Tibial artery (tissue), 4 donors: Measurements from ENCODE around the gene DHX38.

ENCODE experiments used
- DNase-seq, 2 donors: peaks; one replicate each; pipeline ENCODE4 v3.0.0-alpha.2; 2019
- H3K27ac ChIP-seq, 2 donors: fragments of 200-600 bp; sonication (generic) in 1 of 2; 1 replicate in 1 of 2; 2 replicates in 1 of 2; pipeline ENCODE4 v1.5.1; 2018 to 2019; ENCODE audit warnings: mild to moderate bottlenecking in 1 of 2
- H3K27me3 ChIP-seq, 2 donors: fragments of 200-600 bp; sonication (generic) in 1 of 2; one replicate each; pipeline versions ENCODE4 v1.5.1 to v1.6.0; 2016 to 2019
- H3K36me3 ChIP-seq, 3 donors: fragments of 200-600 bp; sonication (generic) in 2 of 3; one replicate each; pipeline ENCODE4 v1.5.1; 2016 to 2019; ENCODE audit warnings: mild to moderate bottlenecking in 2 of 3
- H3K4me1 ChIP-seq, 4 donors: fragments of 200-600 bp; sonication (generic) in 2 of 4; 1 replicate in 3 of 4; 2 replicates in 1 of 4; pipeline ENCODE4 v1.5.1; 2016 to 2019
- H3K4me3 ChIP-seq, 2 donors: fragments of 200-600 bp; sonication (generic) in 1 of 2; 1 replicate in 1 of 2; 2 replicates in 1 of 2; pipeline ENCODE4 v1.5.1; 2018 to 2019; ENCODE audit warnings: mild to moderate bottlenecking in 2 of 2
- H3K9me3 ChIP-seq, 3 donors: fragments of 200-600 bp; sonication (generic) in 1 of 3; one replicate each; pipeline ENCODE4 v1.5.1; 2016 to 2019
- intact Hi-C: fragments of 100-400 bp; cut with DNase I; formaldehyde crosslinking; loops from one replicate; pipeline ENCODE4 v1.15.0; 2023; ENCODE audit warnings: low total_unique reads
- TF ChIP-seq, protein P1 (sequence below), 2 experiments: fragments of 200-600 bp in 1 of 2; fragments of 450-650 bp in 1 of 2; IDR thresholded peaks; one replicate each; pipeline ENCODE4 v1.5.1; 2017 to 2019; ENCODE audit warnings: antibody characterized with exemption in 2 of 2, mild to moderate bottlenecking in 1 of 2, moderate library complexity in 1 of 2

The DHX38 gene

DNA sequence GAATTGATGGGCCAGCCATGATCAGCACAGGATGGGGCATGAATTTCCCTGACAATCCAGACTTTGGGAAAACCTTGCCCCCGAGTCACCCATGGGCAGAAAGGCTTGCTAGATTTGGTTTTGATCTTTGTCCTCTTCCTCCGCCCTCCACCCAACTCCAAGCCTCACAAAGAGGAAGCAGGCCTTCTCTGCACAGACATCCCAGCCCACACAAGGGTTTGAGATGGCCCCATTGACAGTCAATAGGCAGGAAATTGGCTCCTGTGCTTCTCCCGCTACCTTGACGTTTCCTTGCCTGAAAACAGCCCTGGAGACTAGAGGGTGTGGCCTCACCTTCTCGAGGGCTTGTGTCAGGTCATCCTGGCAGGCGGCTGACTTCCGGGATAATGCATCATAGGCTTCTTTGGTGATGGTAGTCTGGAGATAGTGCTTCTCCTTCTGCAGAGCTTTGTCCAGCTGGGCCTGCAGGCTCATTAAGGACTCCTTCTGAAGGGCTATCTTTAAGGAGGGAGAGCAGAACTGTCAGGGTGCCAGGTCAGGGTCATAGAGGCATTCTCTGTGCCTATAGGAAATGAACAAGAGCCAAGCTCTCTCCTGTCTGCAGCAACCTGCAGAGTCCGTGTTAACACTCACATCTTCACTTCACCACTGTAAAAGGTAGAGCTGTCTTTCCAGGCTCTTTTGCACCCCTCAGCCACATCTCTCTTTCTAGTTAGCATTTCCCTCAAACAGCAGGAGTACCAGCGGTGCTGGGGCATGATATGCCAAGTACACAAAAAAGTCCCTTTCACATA is 32.2 kb downstream of the DHX38 start:
- intact Hi-C loops = loop anchor here (10.0 kb wide), 1 partner anchor 339 kb away; no protein-coding TSS in a partner anchor

DNA sequence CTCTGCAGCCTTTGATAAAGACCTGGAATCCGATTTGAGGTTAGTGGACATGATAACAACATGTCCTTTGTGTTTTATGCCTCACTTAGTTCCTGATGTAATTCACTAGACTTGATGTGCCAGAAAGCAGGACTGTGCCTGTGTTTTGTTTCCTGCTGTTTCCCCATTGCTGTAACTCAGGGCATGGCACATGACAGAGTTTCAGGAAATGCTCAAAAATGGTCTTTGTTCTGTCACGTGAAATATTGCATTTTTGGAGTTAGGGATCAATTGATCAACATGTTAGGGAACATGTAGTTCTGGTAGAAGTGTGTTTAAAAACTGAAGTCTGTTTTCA is 32.8 kb downstream of the DHX38 start:
- H3K27me3 ChIP-seq = no peaks in the 10 kb centered on the region
- no peaks in the 10 kb centered on the region for H3K36me3 ChIP-seq
- intact Hi-C loops = loop anchor here (10.0 kb wide), 1 partner anchor 338 kb away; no protein-coding TSS in a partner anchor
- TF ChIP-seq, protein P1, sequence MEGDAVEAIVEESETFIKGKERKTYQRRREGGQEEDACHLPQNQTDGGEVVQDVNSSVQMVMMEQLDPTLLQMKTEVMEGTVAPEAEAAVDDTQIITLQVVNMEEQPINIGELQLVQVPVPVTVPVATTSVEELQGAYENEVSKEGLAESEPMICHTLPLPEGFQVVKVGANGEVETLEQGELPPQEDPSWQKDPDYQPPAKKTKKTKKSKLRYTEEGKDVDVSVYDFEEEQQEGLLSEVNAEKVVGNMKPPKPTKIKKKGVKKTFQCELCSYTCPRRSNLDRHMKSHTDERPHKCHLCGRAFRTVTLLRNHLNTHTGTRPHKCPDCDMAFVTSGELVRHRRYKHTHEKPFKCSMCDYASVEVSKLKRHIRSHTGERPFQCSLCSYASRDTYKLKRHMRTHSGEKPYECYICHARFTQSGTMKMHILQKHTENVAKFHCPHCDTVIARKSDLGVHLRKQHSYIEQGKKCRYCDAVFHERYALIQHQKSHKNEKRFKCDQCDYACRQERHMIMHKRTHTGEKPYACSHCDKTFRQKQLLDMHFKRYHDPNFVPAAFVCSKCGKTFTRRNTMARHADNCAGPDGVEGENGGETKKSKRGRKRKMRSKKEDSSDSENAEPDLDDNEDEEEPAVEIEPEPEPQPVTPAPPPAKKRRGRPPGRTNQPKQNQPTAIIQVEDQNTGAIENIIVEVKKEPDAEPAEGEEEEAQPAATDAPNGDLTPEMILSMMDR (IDR thresholded peaks at IDR 0.05) = no peak
- no peak for DNase-seq
- H3K27ac ChIP-seq = no peak overlapping the region
- no peaks in the 10 kb centered on the region for H3K4me1 ChIP-seq
- H3K4me3 ChIP-seq = no peak overlapping the region
- no peaks in the 10 kb centered on the region for H3K9me3 ChIP-seq

More for the DNA sequence above, 32.2 kb downstream of the DHX38 start:
- no peaks in the 10 kb centered on the region for H3K9me3 ChIP-seq
- H3K27me3 ChIP-seq = no peaks in the 10 kb centered on the region
- H3K4me1 ChIP-seq = no peaks in the 10 kb centered on the region
- H3K27ac ChIP-seq = no peak overlapping the region
- H3K4me3 ChIP-seq = no peak overlapping the region
- H3K36me3 ChIP-seq = no peaks in the 10 kb centered on the region
- DNase-seq = no peak
- TF ChIP-seq, protein P1 (IDR thresholded peaks at IDR 0.05) = no peak

GRCh38 chr16:72128701-72129100 is 35.1 kb downstream of the DHX38 start:
- TF ChIP-seq, protein P1 (IDR thresholded peaks at IDR 0.05) = no peak
- Histone ChIP-seq H3K4me1 (no peaks in the 10 kb centered on the region), H3K4me3 (no peak overlapping the region), H3K36me3 (no peaks in the 10 kb centered on the region), H3K27me3 (no peaks in the 10 kb centered on the region), H3K27ac (no peak overlapping the region), H3K9me3 (no peaks in the 10 kb centered on the region)
- intact Hi-C loops = loop anchor here (10.0 kb wide), 1 partner anchor 336 kb away; no protein-coding TSS in a partner anchor
- no peak for DNase-seq

GRCh38 chr16:72129976-72130656 is 36.5 kb downstream of the DHX38 start:
- H3K4me3 ChIP-seq = no peak overlapping the region
- intact Hi-C loops = loop anchor here (10.0 kb wide), 1 partner anchor 335 kb away; no protein-coding TSS in a partner anchor
- no peak for DNase-seq
- no peaks in the 10 kb centered on the region for H3K36me3 ChIP-seq
- no peaks in the 10 kb centered on the region for H3K27me3 ChIP-seq
- H3K4me1 ChIP-seq = no peaks in the 10 kb centered on the region
- no peak overlapping the region for H3K27ac ChIP-seq
- TF ChIP-seq, protein P1 (IDR thresholded peaks at IDR 0.05) = no peak
- no peaks in the 10 kb centered on the region for H3K9me3 ChIP-seq

DNA sequence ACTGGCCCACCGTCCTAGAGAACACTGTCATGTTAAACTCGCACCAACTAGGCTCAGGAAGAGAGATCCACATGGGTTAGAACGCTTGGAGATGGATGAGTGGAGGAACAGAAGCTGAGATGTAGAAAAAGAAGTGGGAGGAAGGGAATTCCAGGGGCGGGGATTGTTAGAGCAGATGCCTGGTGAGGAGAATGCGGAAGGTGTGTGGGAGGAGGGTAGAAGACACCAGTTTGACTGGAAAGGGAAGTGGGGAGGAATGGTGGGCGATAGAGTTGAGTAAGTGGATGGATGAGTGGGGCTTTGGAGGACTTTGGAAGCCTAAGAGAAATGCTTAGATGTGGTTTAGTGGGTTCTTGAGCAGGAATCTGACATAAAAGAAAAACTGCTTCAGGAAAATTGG is 37.4 kb downstream of the DHX38 start:
- Histone ChIP-seq H3K4me3 (no peak overlapping the region), H3K27me3 (no peaks in the 10 kb centered on the region), H3K9me3 (no peaks in the 10 kb centered on the region), H3K27ac (no peak overlapping the region), H3K4me1 (no peaks in the 10 kb centered on the region), H3K36me3 (no peaks in the 10 kb centered on the region)
- intact Hi-C loops = no loop called here
- TF ChIP-seq, protein P1 (IDR thresholded peaks at IDR 0.05) = no peak
- no peak for DNase-seq
